Esophagus squamous epithelium (tissue), 4 donors: ENCODE measurements around the gene OR10H3.

Experiments used
- POLR2A ChIP-seq, 4 donors: fragments of 450-650 bp; IDR thresholded peaks; one replicate each; pipeline ENCODE4 v1.6.1; 2017; ENCODE audit warnings: antibody characterized with exemption in 4 of 4, mild to moderate bottlenecking in 4 of 4, moderate library complexity in 3 of 4
- TF ChIP-seq, protein P1 (sequence below), 6 experiments: fragments of 450-650 bp in 4 of 6; fragments of 200-600 bp in 2 of 6; sonication (generic) in 2 of 6; IDR thresholded peaks; one replicate each; pipeline ENCODE4 v1.5.1; 2016 to 2019; ENCODE audit warnings: antibody characterized with exemption in 6 of 6, mild to moderate bottlenecking in 4 of 6, moderate library complexity in 4 of 6

DNA sequence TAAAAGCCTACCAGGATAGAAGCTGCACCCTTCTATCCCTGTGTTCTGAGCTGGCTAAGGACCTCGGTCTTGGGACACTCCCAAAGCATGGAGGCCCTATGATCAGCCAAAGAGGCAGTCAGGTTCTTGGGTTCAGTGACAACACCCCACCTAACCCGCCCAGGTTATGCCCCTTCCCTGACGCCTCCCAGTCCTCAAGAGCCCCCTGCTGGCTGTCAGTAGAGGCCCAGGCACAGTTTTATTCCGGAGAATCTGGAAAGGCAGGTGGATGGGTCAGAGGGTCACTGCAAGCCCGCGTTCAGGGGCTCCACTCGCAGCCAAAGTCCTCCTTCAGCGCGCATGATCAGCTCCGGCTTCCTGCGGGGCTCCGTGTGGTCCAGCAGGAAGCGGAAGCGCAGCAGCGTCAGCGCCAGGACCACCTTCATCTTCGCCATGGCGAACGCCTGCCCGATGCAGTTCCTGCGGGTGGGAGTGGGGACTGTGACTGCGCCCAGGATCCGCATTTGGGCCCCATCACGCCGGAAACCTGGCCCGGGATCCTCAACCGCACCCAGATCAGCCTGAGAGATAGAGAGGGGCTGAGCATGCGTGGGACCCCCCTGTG, 22.3 kb downstream of the OR10H3 start:
- TF ChIP-seq, protein P1, sequence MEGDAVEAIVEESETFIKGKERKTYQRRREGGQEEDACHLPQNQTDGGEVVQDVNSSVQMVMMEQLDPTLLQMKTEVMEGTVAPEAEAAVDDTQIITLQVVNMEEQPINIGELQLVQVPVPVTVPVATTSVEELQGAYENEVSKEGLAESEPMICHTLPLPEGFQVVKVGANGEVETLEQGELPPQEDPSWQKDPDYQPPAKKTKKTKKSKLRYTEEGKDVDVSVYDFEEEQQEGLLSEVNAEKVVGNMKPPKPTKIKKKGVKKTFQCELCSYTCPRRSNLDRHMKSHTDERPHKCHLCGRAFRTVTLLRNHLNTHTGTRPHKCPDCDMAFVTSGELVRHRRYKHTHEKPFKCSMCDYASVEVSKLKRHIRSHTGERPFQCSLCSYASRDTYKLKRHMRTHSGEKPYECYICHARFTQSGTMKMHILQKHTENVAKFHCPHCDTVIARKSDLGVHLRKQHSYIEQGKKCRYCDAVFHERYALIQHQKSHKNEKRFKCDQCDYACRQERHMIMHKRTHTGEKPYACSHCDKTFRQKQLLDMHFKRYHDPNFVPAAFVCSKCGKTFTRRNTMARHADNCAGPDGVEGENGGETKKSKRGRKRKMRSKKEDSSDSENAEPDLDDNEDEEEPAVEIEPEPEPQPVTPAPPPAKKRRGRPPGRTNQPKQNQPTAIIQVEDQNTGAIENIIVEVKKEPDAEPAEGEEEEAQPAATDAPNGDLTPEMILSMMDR (IDR thresholded peaks at IDR 0.05) = peak in 5 of 6 experiments; percentile 19 to 53 (median 28)
- no peak for TF ChIP-seq POLR2A (IDR thresholded peaks at IDR 0.05)
